GM18951 (cell line): ENCODE measurements around the gene MYOCD.

Experiments
- POLR2A ChIP-seq: IDR thresholded peaks from 4 replicates; pipeline ENCODE4 v1.6.1; 2011; ENCODE audit warnings: mild to moderate bottlenecking; ENCODE audit not compliant: insufficient read length, insufficient read depth; ENCODE audit errors: extremely low read depth
- in situ Hi-C: fragments of 300-500 bp; cut with MboI; formaldehyde crosslinking; loops from one replicate; pipeline ENCODE4 v1.12.0; 2022; ENCODE audit warnings: low sequenced_read_pairs, mixed read lengths, inconsistent platforms; ENCODE audit not compliant: unreplicated experiment

The MYOCD gene

DNA sequence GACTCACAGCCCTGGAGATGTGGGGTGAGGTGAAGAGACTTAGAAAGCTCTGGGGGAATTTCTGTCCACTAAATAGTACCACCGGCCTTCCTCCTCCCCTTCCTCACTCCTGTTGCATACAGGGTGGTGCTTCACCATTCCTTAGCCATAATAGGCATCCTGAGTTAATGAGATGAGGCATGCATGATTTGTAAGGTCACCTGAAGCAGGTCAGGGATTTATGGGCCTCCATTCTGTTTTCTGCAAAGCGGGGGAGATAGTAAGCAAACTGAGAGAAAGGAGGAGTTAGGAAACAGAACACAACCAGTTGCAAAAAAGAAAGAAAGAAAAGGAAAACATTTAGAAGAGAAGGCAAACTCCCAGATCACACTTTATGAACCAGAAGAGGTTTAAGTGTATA is 9.3 kb upstream of the MYOCD start:
- TF ChIP-seq POLR2A = no peak
- in situ Hi-C loops = no loop called here

DNA sequence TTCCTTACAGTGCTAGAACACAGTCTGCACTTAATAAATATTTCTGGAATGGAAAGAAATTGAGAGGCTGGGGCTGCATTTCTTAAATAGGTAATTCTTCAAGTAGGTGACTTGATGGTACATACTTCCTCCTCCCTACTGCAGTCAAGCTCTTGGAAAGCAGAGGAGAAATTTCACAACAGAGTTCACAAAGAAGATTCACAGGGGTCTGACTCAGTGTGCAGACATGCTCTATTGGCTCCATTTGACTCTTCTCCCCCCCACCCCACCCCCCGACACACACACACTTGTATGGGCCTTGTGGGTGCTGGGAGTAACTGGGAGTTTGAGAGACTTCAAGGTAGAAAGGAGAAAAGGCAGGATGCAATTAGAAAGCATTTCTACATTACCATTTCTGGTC is 6.2 kb upstream of the MYOCD start:
- in situ Hi-C loops = no loop called here
- no peak for TF ChIP-seq POLR2A

DNA sequence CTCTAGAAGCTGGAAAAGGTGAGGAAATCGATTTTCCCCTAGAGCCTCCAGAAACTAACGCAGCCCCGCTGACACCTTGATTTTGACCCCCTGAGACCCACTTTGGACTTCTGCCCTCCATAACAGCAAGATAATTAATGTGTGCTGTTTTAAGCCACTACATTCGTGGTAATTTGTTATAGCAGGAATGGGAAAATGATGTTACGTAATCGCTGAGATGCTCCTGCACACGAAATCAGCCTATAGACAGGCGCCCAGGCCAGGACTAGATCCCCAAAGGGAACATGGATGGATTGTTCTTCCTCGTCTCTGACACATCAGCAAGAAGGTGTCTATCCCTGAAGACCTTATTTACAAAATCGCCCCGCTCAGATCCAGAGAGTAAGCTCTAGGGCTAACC is 1.4 kb upstream of the MYOCD start:
- TF ChIP-seq POLR2A = no peak
- in situ Hi-C loops = no loop called here

DNA sequence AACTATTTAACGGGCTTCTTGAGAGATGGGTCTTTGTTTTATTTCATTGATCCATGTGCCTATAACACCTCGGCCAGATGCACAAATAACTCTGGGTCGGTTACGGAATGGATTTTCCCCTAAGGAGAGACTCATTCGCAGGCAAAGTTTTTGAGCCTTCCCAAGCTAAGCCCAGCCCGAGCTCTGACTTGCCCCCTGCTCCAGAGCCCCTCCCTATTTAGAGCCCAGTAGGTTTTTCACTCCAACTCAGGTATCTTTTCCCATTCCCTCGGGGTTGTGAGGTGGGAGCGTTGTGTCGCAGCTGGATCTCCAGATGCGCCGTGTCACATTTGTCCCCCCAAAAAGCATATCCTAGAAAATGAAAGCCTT is 812 bp upstream of the MYOCD start:
- in situ Hi-C loops = no loop called here
- TF ChIP-seq POLR2A = no peak

DNA sequence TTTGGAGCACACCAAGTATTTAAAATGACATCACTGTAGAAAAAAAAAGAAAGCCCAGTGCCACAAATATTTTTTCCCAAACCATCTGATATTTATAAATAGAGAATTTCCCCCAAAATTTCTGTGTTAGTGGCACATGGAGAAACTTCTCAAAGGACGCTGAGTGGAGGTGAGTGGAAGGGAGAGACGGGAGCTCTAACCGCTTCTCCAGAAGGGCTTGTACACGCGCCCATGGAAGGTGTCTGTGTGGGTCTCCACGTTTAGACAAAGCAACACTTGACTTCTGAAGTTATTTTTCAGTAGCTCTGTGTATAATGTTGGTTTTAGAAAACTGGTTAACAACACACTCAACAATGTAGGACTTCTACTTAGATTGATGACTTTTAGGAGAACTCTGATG is 1.0 kb downstream of the MYOCD start:
- in situ Hi-C loops = no loop called here
- TF ChIP-seq POLR2A = no peak

DNA sequence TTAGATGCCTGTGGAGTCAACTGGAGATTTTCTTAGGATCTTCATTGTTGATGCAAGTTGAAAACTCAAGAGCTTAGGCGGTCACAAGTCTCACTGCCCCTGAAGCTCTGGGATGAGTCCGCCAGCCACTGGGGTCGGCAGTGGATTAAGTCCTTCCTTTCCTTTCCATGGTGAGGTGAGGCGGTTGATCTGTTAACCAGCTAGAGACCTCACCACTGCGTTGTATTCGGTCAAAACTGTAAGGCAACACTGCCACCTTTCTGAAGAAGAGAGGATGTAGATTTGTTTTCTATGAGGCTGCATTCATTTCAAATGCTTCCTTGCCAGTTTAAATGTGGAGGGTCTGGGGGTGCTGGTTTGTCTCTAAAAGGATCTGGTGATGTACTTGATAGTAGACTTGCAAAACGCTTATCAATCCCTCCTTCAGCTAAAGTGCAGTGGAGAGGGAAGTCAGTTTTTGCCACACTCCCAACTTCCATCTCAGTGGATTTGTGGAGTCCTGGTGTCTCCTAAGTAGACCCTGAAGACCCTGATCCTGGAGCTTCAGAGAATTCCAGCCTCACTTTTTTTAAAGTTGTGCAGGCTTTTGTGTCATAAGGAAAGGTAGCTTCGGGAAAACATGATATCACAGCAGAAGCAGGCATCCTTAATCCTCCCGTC is 1.7 kb downstream of the MYOCD start:
- no peak for TF ChIP-seq POLR2A
- in situ Hi-C loops = no loop called here

DNA sequence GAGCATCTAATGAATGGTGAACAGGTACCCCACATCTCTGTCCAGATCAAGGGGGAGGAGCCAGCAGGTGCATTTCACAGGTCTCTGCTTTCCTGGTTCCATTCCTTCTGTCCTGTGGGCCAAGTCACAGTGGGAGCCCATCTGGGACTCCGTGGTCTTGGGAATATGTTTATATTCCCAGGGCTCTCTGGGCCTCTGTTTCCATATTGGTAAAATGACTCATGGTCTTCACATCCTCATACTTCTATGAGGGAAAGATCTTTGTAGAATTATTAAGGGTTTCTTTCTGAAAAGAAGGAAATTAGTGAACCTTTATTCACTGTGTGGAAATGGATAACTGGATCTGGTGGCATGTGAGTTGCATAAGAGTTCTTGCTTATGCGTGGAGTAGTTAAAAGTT is 6.2 kb downstream of the MYOCD start:
- in situ Hi-C loops = no loop called here
- TF ChIP-seq POLR2A = no peak

DNA sequence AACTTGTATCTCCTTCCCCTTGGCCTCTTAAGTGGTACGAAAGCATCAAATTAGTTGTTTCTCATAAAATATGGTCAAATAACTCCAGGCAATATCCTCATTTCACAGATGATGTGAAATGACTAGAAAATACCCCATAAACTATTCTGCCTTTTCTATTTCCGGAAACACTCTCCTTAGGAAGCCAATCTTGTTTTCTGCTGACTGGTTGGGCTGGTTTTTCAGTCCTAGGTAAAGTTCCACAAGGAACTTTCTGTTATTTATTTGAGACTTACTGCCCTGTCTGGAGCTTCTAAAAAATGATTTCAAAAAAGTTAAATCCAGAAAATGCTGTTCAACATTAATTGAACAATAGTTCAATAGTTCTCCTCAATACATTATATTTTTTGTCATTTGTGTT is 7.3 kb downstream of the MYOCD start:
- in situ Hi-C loops = no loop called here

DNA sequence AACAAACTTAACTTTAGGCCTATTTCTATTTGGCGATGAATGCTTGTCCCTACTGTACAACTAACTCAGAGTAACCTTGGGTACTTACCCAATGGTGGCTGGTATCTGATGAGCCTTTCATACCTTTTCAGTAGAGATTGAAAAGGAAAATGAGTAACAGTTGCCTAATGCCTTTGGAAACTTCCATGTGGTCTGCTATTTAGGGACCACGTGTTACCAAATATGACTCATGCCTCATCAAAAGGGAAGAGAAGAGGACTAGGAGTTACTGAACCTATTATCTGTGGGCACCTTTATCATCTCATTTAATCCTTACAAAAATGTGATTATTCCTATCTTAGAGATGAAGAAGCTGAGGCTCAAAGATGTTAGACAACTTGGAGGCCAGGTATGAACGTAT is 8.1 kb downstream of the MYOCD start:
- in situ Hi-C loops = no loop called here
- no peak for TF ChIP-seq POLR2A

More for the DNA sequence above, 7.3 kb downstream of the MYOCD start:
- no peak for TF ChIP-seq POLR2A

DNA sequence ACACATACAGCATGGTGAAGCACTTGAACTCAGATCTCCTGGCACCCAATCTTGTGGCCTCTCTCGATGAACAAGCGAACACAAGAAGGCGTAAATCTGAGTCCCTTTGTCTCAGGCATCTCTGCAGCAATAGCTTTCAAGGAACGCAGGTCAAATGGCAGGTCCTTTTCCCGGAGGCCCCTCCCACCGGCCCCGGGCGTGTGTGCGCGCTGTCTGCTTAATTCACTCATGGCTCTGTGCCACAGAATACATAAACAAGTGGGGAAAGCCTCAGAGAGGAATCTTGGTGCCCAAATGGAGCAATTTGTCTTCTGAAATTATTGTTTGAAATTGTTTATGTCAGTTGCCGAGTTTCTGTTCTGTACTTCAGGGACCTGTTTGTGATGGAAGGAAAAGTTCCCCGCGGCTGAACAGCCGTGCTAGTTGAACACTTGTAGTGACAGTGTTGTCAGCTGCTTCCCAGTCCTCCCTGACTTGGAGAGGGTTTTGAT is 14.8 kb downstream of the MYOCD start:
- TF ChIP-seq POLR2A = no peak
- in situ Hi-C loops = no loop called here

DNA sequence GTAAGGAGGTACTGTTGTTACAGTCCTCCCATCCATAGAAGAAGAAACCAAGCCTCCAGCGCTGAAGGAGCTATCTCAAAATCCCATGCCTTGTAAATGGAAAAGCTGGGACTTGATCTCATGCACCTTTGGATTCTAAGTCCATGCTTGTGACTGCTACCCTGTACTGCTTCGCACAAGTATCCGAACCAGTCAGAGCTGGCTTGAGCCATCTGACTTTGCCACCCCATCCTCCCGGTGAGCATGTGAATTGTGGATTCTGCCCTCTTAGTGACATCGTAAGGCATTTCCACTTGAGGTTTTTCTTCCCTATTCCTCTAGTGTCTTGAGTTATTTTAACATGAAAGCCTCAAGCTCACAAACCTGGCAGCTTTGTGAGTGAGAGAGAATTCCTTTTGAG is 15.3 kb downstream of the MYOCD start:
- TF ChIP-seq POLR2A = no peak

DNA sequence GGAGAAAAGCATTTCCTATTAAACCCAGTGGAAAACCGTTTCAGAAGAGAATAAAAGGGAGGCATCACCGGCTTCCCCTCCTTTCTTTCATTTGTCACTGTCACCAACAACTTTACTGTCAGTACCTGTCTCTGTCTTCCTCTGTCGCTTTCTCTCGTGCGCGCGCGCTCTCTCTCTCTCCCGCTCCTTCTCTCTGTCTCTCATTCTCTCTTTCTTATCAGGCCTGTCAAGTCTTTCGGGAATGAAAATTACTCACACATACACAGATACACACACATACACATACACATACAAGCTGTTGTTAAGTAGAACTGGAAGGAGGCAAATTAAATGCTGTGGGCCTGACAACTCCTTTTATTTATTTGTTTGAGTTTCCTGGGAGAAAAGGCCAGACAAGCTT is 17.6 kb downstream of the MYOCD start:
- in situ Hi-C loops = no loop called here
- TF ChIP-seq POLR2A = no peak

More for the DNA sequence above, 15.3 kb downstream of the MYOCD start:
- in situ Hi-C loops = no loop called here

DNA sequence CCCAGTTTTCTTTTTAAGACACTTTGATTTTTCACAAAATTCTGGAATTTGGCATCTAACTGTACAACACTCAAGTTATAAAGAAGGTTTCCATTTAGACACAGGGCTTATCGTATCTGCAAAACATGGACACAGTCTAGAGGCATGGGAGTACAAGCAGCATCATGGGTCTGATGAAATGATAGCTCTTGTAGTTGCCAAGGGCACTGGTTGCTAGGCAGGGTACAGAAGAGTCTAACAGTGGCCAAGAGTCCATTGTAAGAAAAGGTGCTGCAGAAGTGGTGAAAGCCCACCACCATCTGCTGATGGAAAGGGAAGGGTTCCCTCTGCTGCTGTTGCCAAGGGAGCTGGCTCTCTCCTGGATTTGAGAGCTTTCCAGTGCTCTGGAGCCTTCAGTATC is 20.8 kb downstream of the MYOCD start:
- no peak for TF ChIP-seq POLR2A
- in situ Hi-C loops = no loop called here

DNA sequence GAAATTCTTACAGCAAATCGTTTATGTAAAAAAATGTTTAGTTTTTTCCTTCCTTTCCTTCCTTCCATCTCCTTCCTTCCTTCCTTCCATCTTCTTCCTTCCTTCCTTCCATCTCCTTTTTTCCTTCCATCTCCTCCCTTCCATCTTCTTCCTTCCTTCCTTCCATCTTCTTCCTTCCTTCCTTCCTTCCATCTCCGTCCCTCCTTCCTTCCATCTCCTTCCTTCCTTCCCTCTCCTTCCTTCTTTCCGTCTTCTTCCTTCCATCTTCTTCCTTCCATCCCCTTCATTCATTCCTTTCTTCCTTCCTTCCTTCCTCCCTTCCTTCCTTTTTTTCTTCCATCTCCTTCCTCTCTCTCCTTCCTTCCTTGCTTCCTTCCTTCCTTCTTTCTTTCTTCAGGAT is 22.7 kb downstream of the MYOCD start:
- no peak for TF ChIP-seq POLR2A
- in situ Hi-C loops = no loop called here

DNA sequence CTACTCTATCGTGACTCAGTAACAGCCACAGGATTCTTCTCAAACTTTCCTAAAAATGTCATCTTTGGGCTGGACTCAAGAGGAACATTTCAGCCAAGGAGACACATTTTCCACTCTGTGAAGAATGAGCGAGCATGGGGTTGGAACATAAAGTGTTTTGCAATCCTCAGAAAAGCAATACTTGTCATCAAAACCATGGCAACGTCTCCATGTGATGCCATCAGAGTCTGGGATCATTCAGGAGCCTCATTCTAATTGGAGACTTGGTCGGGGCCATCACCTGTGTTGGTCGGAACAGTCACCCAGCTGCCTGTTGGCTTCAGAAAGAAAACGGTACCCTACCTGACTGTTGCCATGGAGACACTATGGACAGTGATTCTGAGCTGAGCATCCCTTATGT is 25.5 kb downstream of the MYOCD start:
- no peak for TF ChIP-seq POLR2A
- in situ Hi-C loops = no loop called here

DNA sequence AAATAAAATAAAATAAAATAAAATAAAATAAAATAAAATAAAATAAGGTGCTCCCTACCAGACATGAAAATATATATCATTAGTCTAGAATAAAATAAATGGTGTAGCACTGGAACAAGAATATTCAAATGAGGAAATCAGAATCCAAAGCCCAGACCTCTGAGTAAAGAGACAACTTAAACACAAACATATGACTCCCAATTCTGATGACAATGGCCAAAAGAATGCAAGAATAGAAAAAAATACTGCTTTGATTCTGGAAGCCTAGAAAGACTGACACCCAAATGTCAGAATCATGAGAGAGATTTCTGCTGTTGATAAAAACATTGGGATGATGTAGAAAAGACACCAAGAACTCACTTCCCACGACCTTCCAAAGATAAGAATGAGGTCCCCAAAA is 27.9 kb downstream of the MYOCD start:
- TF ChIP-seq POLR2A = no peak

DNA sequence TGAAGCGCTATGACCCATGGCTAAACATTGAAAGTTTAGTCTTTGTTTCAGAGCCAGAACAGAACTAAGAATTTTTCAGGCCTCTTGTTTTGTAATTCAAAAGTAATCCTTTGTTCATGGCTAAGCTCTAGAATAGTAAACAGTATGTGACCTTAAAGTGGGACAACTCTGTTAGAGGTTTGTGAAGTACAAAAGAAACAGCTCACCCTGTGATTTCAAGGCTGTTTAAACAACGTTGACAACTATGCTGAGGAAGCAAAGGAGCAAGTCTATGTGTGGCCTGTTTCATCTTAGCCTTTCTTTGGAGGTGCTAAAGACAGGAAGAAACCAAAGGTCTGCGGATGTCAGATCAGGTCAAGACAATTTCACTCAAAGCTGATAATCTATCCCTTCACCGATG is 40.4 kb downstream of the MYOCD start:
- no peak for TF ChIP-seq POLR2A
- in situ Hi-C loops = no loop called here

More for the DNA sequence above, 27.9 kb downstream of the MYOCD start:
- in situ Hi-C loops = no loop called here
